OCI-M2 (cell line): Measurements from ENCODE around the gene LRRC23.
A peak's percentile ranks its signal among the peaks of the same experiment; 100 is the strongest.

Source experiments
- DNase-seq: peaks from one replicate; lab custom pipeline; 2025; ENCODE audit not compliant: unreplicated experiment; lab: John Stamatoyannopoulos, UW

The LRRC23 gene

DNA sequence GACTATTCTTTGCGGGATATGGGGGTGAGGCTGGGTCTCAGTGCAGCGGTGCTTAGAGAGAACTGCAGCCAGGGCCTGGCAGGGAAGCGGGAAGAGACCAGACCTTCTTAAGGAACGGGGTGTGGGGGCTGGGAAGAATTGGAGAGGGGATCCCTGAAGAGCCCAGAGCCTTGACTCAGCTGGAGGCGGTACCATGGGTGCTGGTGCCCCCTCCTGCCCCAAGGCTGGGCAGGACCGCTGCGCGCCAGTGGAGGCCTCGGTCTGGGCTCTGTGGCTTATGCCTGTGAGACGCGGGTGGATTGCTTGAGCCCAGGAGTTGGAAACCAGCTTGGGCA is 37.7 kb downstream of the LRRC23 start:
- DNase-seq: no peak

- peak; percentile 97 for DNase-seq
Observed at GRCh38 chr12:6943389-6943721, 38.7 kb downstream of the LRRC23 start.

DNA sequence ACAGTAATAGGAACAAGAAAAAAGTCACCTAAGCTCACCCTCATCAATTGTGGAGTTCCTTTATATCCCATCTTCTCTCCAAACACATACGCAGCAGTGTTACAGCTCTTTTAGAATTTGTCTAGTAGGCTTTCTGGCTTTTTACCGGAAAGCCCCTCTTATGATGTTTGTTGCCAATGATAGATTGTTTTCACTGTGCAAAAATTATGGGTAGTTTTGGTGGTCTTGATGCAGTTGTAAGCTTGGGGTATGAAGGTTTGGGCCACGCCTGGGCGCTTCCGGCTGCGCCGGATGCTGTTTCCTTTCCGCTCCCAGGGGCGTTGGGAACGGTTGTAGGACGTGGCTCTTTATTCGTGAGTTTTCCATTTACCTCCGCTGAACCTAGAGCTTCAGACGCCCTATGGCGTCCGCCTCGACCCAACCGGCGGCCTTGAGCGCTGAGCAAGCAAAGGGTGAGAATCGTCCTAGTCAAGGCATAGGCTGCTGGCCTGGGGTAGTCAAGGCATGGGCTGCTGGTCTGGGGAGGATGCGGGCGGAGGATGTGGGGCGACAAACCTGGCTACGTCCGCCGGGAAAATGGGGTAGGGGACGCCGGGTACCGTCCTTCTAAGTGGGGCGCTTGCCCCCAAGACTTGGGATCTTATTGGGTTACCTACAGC is 39.2 kb downstream of the LRRC23 start, which contains the start of the genes C12orf57 and RNU7-1:
Gene C12orf57, plus strand, starts transcription at position 301 of the 659 bp plus-strand sequence. Its CDS starts 100 bp downstream, at position 401.
Gene RNU7-1, plus strand, starts transcription at position 95 of the 659 bp plus-strand sequence.
- peak; percentile 97 for DNase-seq

- DNase-seq: peak; percentile 49
Observed at GRCh38 chr12:6944381-6945186, 40.0 kb downstream of the LRRC23 start.

GRCh38 chr12:6945613-6946012 is 41.0 kb downstream of the LRRC23 start:
- no peak for DNase-seq

GRCh38 chr12:6946033-6946919 is 41.7 kb downstream of the LRRC23 start:
- DNase-seq: no peak

DNA sequence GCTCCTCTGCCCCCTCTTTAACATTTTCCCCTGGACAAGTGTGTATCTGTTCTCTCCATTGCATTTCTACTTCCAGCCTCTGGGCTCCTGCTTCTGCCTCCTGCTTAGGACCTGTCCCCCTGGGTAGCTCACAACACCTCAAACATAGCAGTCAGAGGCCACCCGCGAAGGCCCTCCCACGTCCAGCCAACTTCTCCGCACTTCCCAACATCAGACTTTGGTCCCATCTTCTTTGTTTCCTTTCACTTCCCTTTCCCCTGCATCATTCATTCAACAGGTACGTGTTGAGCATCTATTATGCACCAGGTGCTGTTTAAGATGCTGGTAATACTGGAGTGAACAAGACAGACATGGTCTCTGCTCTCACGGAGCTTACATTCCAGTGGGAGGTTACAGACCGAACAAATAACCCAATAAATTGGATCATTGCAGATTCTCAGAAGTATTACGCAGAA is 42.3 kb downstream of the LRRC23 start:
- no peak for DNase-seq

DNA sequence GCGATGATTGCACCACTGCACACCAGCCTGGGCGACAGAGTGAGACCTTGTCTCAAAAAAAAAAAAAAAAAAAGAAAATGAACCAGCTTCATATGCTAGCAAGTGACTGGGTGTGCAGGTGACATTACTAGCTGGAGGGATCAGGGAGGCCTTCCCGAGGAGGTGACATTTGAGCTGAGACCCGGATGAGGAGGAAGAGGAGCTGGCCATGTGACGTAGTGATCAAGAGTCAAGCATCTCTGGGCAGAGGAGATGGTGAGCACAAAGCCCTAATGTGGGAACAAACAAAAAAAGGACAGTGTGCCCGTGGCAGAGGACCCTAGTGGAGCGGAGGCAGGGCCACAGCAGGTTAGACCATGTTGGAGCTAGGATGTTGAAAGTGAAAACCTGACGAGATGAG is 43.0 kb downstream of the LRRC23 start:
- DNase-seq: no peak

DNA sequence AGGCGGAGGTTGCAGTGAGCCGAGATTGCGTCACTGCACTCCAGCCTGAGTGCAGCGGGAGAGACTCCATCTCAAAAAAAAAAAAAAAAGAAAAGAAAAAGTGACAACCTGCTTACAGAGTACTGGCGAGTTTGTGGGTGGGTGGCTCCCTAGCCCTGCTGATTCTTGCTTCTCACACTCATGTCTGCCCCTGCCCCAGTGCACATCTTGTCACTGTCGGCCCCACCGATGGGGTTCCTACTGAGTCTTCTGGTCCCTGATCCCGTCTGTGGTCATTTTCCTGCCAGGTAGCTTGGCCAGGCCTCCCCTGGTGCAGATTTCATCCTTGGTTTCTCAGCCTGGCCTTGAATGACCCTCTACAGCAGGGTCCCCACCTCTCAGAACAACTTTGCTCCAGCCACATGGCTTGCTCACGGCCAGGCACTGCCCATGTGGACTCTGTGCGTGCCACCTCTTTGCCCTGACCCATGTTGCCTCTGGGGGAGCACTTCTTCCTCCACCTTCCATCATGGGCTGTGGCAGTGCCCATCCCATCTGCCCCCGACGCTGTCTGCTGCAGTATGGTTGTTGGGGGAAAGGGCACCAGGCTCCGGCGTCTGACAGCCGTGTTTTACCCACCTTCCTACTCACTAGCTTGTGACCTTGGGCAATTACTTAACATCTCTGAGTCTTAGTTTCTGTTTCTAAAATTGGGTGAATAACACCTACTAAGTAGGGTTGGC is 44.4 kb downstream of the LRRC23 start:
- no peak for DNase-seq

- DNase-seq: no peak
Observed at GRCh38 chr12:6950401-6950801, 45.8 kb downstream of the LRRC23 start.

DNA sequence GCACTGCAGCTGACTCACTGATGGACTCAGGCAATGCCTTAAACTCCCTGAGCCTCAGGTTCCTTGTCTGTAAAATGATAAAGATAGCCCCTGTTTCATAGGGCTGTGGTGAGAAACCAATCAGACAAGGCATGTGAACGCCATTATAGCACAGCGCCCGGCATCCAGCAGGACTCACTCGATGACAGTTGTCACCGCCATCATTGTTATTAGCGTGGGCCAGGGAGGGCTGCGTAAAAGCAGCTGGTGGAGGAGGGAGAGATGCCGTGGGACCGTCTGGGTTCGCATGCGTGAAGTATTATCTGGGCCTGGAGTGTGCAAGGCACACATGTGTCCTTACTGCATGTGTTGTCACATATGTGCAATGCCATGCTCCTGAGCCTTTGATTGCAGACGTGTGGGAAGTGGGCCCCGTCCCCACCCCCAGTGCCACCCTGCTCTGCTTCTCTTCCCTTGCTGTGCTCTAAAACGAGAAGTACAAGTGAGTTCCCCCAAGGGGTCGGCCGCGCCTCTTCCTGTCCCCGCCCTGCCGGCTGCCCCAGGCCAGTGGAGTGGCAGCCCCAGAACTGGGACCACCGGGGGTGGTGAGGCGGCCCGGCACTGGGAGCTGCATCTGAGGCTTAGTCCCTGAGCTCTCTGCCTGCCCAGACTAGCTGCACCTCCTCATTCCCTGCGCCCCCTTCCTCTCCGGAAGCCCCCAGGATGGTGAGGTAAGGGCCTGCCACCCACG is 46.4 kb downstream of the LRRC23 start, which contains the start of gene PTPN6:
Gene PTPN6, plus strand, starts transcription at position 546 of the 730 bp plus-strand sequence. Its CDS starts 157 bp downstream, at position 703.
- no peak for DNase-seq

GRCh38 chr12:6951551-6952120 is 47.0 kb downstream of the LRRC23 start:
- no peak for DNase-seq

GRCh38 chr12:6952121-6952862 is 47.7 kb downstream of the LRRC23 start:
- no peak for DNase-seq

DNA sequence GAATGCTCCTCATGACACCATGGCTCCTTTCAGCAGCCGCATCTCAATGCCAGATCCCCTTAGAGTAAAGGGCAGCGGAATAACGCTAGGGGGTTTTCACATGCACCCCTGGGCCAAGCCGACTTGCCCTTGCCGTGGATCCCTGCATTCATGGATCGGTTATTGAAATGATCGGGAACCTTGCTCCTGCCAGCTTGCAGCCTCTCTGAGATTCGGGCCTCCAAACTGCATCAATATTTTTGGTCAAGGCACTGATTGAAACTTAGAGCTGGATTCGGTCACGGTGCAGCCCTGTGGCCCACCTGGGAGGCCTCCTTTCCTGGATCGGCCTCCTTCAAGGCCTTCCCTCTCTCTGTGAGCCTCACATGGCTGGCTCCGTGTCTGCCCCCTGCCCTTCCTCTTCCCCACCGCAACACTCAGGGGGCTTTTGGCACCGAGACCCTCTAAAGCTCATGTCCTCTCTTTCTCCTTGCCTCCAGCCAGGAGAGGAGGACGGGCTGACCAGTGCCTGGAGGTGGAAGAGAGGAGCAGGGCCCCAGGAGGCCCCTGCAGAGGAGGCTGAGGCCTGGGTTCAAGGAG is 48.3 kb downstream of the LRRC23 start:
- no peak for DNase-seq

- DNase-seq: peak; percentile 52
Observed at GRCh38 chr12:6953442-6954315, 49.1 kb downstream of the LRRC23 start.

GRCh38 chr12:6954316-6955107 is 49.9 kb downstream of the LRRC23 start:
- no peak for DNase-seq
